GM12878 (cell line): ENCODE data around the gene MAPKAPK2. TPM values are rescaled to one million over a fixed set of nuclear protein-coding genes. Genes with fewer than 3 reads are reported as not detected.

Experiments
- ATAC-seq: fragments of 200-7000 bp; cut with Tn5 transposase; 3 replicates; pipeline ENCODE4 v1.9.1; 2020; ENCODE audit warnings: mild to moderate bottlenecking, moderate library complexity
- BruUV-seq: library from RNA; stranded (reverse); fragments of 400-500 nt; replicated peaks from 2 replicates; lab custom pipeline; 2021; lab: Mats Ljungman, UMichigan
- CTCF ChIA-PET: fragments of 300-600 bp; sonication (Branson Sonifier 250); formaldehyde crosslinking; extraction: SDS; loops from one replicate; lab custom pipeline; 2021; ENCODE audit warnings: inconsistent platforms; lab: Yijun Ruan, JAX
- POLR2A ChIA-PET: fragments of 350-600 bp; formaldehyde crosslinking; extraction: SDS; loops from one replicate; lab custom pipeline; 2021; ENCODE audit warnings: inconsistent platforms; lab: Charles Lee
- RAD21 ChIA-PET: fragments of 300-600 bp; sonication (Branson Sonifier 250); formaldehyde crosslinking; loops from one replicate; lab custom pipeline; 2023; ENCODE audit warnings: antibody characterized with exemption; ENCODE audit not compliant: unreplicated experiment; lab: Charles Lee
- SMC1A ChIA-PET: fragments of 300-600 bp; sonication (Branson Sonifier 250); formaldehyde crosslinking; loops from one replicate; lab custom pipeline; 2023; ENCODE audit not compliant: unreplicated experiment, uncharacterized antibody; lab: Charles Lee
- DNase-seq: peaks from one replicate; pipeline ENCODE4 v3.0.0-alpha.2; 2011; ENCODE audit warnings: low read depth, low spot score
- FAIRE-seq: peaks from 3 replicates; lab custom pipeline; 2011; peaks lifted over from hg19 to GRCh38; lab: Jason Lieb, UNC
- H2AFZ ChIP-seq: 2 replicates; pipeline ENCODE4 v1.6.0; 2011; ENCODE audit warnings: low read depth, low read length, control low read depth; ENCODE audit not compliant: control insufficient read depth
- H3K27ac ChIP-seq: 2 replicates; pipeline ENCODE4 v1.5.1; 2011; ENCODE audit warnings: control low read depth; ENCODE audit not compliant: control insufficient read depth, insufficient read depth
- H3K27me3 ChIP-seq, 2 experiments: replicated peaks in 1 of 2; 2 replicates each; pipeline versions ENCODE4 v1.6.0 to v1.6.1; 2011; ENCODE audit warnings: low read length in 1 of 2; ENCODE audit not compliant: control insufficient read depth in 2 of 2, insufficient read depth in 2 of 2
- H3K36me3 ChIP-seq, 2 experiments: 2 replicates each; pipeline ENCODE4 v1.5.1; 2011; ENCODE audit warnings: low read length in 1 of 2; ENCODE audit not compliant: control insufficient read depth in 2 of 2, insufficient read depth in 2 of 2
- H3K4me1 ChIP-seq: 2 replicates; pipeline ENCODE4 v1.6.1; 2011; ENCODE audit warnings: mild to moderate bottlenecking, low read length, moderate library complexity, mixed read lengths; ENCODE audit not compliant: control insufficient read depth, insufficient read depth
- H3K4me2 ChIP-seq: 2 replicates; pipeline ENCODE4 v1.6.0; 2011; ENCODE audit warnings: control low read depth; ENCODE audit not compliant: control insufficient read depth, insufficient read depth
- H3K4me3 ChIP-seq: fragments of 200-600 bp; sonication (generic); 2 replicates; pipeline ENCODE4 v1.5.1; 2016
- H3K79me2 ChIP-seq: 2 replicates; pipeline ENCODE4 v1.6.0; 2011; ENCODE audit warnings: low read length; ENCODE audit not compliant: control insufficient read depth, insufficient read depth
- H3K9ac ChIP-seq: 2 replicates; pipeline ENCODE4 v1.8.0; 2011; ENCODE audit warnings: low read length, control low read depth, mixed read lengths; ENCODE audit not compliant: control insufficient read depth, insufficient read depth
- H3K9me3 ChIP-seq: replicated peaks from 3 replicates; pipeline ENCODE4 v1.5.1; 2011; ENCODE audit warnings: mild to moderate bottlenecking, low read length; ENCODE audit not compliant: control insufficient read depth, insufficient read depth
- H4K20me1 ChIP-seq: 2 replicates; pipeline ENCODE4 v1.6.0; 2011; ENCODE audit not compliant: control insufficient read depth, insufficient read depth
- ATF2 ChIP-seq: IDR thresholded peaks from 2 replicates; pipeline ENCODE4 v1.6.1; 2012; ENCODE audit warnings: low read length, inconsistent platforms
- CHD2 ChIP-seq: IDR thresholded peaks from 2 replicates; pipeline ENCODE4 v1.6.1; 2011; ENCODE audit warnings: low read depth, low read length, improper control_type of control experiment, borderline replicate concordance
- HSF1 ChIP-seq: fragments of 150-350 bp; IDR thresholded peaks from 2 replicates; pipeline ENCODE4 v1.6.1; 2014; ENCODE audit warnings: mild to moderate bottlenecking, low read depth, low read length
- JUNB ChIP-seq: IDR thresholded peaks from 2 replicates; pipeline ENCODE4 v1.6.1; 2016; ENCODE audit warnings: antibody characterized with exemption, mild to moderate bottlenecking
- KAT2A ChIP-seq: conservative IDR thresholded peaks from 2 replicates; pipeline ENCODE4 v1.6.1; 2011; ENCODE audit warnings: low read depth, low read length; ENCODE audit not compliant: control insufficient read depth
- LARP7 ChIP-seq: fragments of 450-650 bp; IDR thresholded peaks from 2 replicates; pipeline ENCODE4 v1.6.1; 2017; ENCODE audit warnings: mild to moderate bottlenecking
- RAD51 ChIP-seq: fragments of 450-650 bp; IDR thresholded peaks from 2 replicates; pipeline ENCODE4 v1.6.1; 2016; ENCODE audit warnings: moderate library complexity, mild to moderate bottlenecking, inconsistent platforms
- RBBP5 ChIP-seq: fragments of 200-600 bp; sonication (generic); conservative IDR thresholded peaks from 2 replicates; pipeline ENCODE4 v1.6.1; 2016
- SRF ChIP-seq, 2 experiments: IDR thresholded peaks; 2 replicates each; pipeline ENCODE4 v1.6.1; 2011; ENCODE audit warnings: low read depth in 2 of 2, low read length in 2 of 2, mild to moderate bottlenecking in 1 of 2, moderate library complexity in 1 of 2
- TBL1XR1 ChIP-seq: IDR thresholded peaks from 2 replicates; pipeline ENCODE4 v1.6.1; 2012; ENCODE audit warnings: low read depth, low read length, improper control_type of control experiment
- USF1 ChIP-seq: IDR thresholded peaks from 2 replicates; pipeline ENCODE4 v1.6.1; 2011; ENCODE audit warnings: borderline replicate concordance, low read depth, mild to moderate bottlenecking, moderate library complexity, mixed read lengths, low read length; ENCODE audit not compliant: insufficient read depth; ENCODE audit errors: extremely low read length
- ZNF274 ChIP-seq: IDR thresholded peaks from one replicate; pipeline ENCODE4 v1.8.0; 2011; ENCODE audit not compliant: insufficient read length, insufficient read depth
- ZNF384 ChIP-seq: IDR thresholded peaks from 2 replicates; pipeline ENCODE4 v1.6.1; 2012; ENCODE audit warnings: low read depth, mild to moderate bottlenecking, low read length, improper control_type of control experiment, borderline replicate concordance
- WGBS: methylation state at CpG from one replicate; pipeline ENCODE4 v1.1.6; 2016; ENCODE audit warnings: low lambda C conversion rate; ENCODE audit not compliant: insufficient replicate concordance, insufficient coverage; ENCODE audit errors: missing lambda C conversion rate; 5-methylcytosine and 5-hydroxymethylcytosine counted together
- in situ Hi-C: fragments of 300-500 bp; cut with MboI; formaldehyde crosslinking; loops from 9 replicates; pipeline ENCODE4 v1.14.3; 2018; ENCODE audit warnings: mixed read lengths
- intact Hi-C: fragments of 100-400 bp; cut with micrococcal nuclease; formaldehyde crosslinking; loops from one replicate; pipeline ENCODE4 v1.14.2; 2022; ENCODE audit not compliant: unreplicated experiment
- polyA plus RNA-seq, 11 experiments: library from polyadenylated mRNA; depleted of rRNA in 4 of 11; unstranded in 6 of 11; stranded (reverse) in 5 of 11; fragments of >200 nt; fragmentation: Nextera tagmentation in 4 of 11; fragmentation: Illumina TruSeq in 1 of 11; extraction: Ambion mirVana in 4 of 11; extraction: Trizol in 1 of 11; gene quantifications; 1 replicate in 1 of 11; 2 replicates in 10 of 11; pipeline versions ENCODE4 v1.2.1 to v1.2.3, GENCODE V29; 2011 to 2016; ENCODE audit warnings: inconsistent platforms in 2 of 11, missing spikeins in 2 of 11, low read depth in 1 of 11
- total RNA-seq, 4 experiments: library from RNA; depleted of rRNA in 3 of 4; stranded (reverse); fragments of >200 nt in 3 of 4; fragmentation: Illumina TruSeq in 1 of 4; extraction: Trizol in 1 of 4; gene quantifications; 2 replicates each; pipeline versions ENCODE4 v1.2.1 to v1.2.3, GENCODE V29; 2013 to 2021

Gene MAPKAPK2
- total and polyA plus RNA-seq, 10 of the 15 experiments (the other 5 are each of a cell fraction or from before 2014, with no cell fraction given) = 0.72 to 92.2 (median 49.3) TPM

GRCh38 chr1:206687251-206687914 lies 2.7 kb downstream of the MAPKAPK2 start:
- ChIA-PET CTCF (interaction anchor here (0.6 to 7.3 kb wide), 9 partner anchors 9 to 245 kb away, joined by 3 to 45 read pairs (median 8); no protein-coding TSS in a partner anchor), POLR2A (interaction anchor here (0.5 to 18.5 kb wide), 5 partner anchors 8 to 48 kb away, joined by 3 to 334 read pairs (median 5); no protein-coding TSS in a partner anchor), RAD21 (interaction anchor here (0.8 to 2.2 kb wide), 5 partner anchors 13 to 25 kb away, joined by 3 to 5 read pairs (median 4); no protein-coding TSS in a partner anchor), SMC1A (interaction anchor here (1.3 to 9.6 kb wide), 5 partner anchors 15 to 225 kb away, joined by 3 to 222 read pairs (median 14); no protein-coding TSS in a partner anchor)
- H3K4me3 ChIP-seq = peak overlapping the region; percentile 91
- H3K9ac ChIP-seq = peak overlapping the region; percentile 76
- peak overlapping the region; percentile 86 for H3K27ac ChIP-seq
- no peaks in the 10 kb centered on the region; a peak in 1 of 4 replicates for H3K36me3 ChIP-seq
- H4K20me1 ChIP-seq = peaks cover 2% of the 10 kb centered on the region; the same call in 1 of the 2 replicates
- FAIRE-seq (no peak), ATAC-seq (no peak), DNase-seq (no peak)
- WGBS = 61% methylated on average over 7 of the region's 7 CpGs
- H3K4me2 ChIP-seq = peak overlapping the region; percentile 56
- BruUV-seq = TSS peak; percentile 46
- no peaks in the 10 kb centered on the region for H3K27me3 ChIP-seq
- no peak overlapping the region for H2AFZ ChIP-seq
- in situ Hi-C loops = no loop called here
- H3K4me1 ChIP-seq = peaks cover 16% of the 10 kb centered on the region
- peaks cover 63% of the 10 kb centered on the region for H3K79me2 ChIP-seq
- TF ChIP-seq HSF1 (no peak), USF1 (no peak), LARP7 (no peak), ZNF274 (no peak), RAD51 (no peak), ZNF384 (no peak), RBBP5 (no peak), SRF (IDR thresholded peaks at IDR 0.05; ENCODE audit: low read depth in 2 of 2, low read length in 2 of 2) (no peak), KAT2A (no peak), JUNB (no peak), CHD2 (no peak), TBL1XR1 (no peak), ATF2 (no peak)
- no peaks in the 10 kb centered on the region for H3K9me3 ChIP-seq
- intact Hi-C loops = loop anchor here (2.0 kb wide), 1 partner anchor 15 kb away; no protein-coding TSS in a partner anchor
